SKM-1 treated with dmso at 0.1 percent for 144 hours (cell line): ENCODE results near the gene NPDC1.
A peak's percentile ranks its signal among the peaks of the same experiment; 100 is the strongest.
"Not testable (repeated sequence)": the region's sequence is repeated elsewhere in the genome, so short reads cannot be mapped to it uniquely, and the experiment has no call there.

Source experiments
- DNase-seq: peaks from one replicate; lab custom pipeline; 2025; ENCODE audit not compliant: unreplicated experiment; lab: John Stamatoyannopoulos, UW

NPDC1 gene

DNA sequence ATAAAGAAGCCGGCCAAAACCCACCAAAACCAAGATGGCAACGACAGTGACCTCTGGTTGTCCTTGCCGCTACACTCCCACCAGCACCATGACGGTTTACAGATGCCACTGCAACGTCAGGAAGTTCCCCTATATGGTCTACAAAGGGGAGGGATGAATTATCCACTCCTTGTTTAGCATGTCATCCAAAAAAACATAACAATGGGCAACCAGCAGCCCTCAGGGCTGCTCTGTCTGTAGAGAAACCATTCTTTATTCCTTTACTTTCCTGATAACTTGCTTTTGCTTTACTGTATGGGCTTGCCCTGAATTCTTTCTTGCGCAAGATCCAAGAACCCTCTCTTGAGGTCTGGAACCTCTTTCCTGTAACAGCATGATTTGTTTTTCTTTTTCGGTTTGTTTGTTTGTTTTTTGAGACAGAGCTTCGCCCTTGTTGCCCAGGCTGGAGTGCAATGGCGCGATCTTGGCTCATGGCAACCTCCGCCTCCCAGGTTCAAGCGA lies 29.3 kb upstream of the NPDC1 start:
- DNase-seq, result no peak

DNA sequence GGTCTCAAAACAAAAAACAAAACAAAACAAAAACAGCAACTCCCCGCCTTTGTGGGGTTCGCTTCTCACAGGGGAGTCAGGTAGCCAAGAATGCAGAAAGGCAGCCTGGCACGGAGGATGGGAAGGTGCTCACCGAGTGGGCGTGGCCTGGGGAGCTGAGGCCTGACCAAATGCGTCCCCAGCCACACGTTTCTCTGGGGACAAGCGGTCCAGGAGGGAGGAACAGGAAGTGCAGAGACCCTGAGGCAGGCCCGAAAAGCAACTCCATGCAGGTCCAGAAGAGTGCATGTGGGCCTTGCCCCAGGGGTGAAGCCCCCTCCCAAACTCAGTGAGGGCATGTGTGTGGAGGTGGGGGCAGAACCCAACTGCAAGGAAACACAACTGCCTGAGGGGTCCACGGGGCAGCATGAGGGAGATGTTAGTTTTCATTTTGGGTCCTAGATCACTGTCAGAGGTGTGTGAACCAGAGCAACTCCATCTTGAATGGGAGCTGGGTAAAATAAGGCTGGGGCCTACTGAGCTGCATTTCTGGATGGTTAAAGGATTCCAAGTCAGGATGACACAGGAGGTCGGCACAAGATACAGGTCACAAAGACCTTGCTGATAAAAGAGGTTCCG lies 28.8 kb upstream of the NPDC1 start:
- no peak for DNase-seq

DNA sequence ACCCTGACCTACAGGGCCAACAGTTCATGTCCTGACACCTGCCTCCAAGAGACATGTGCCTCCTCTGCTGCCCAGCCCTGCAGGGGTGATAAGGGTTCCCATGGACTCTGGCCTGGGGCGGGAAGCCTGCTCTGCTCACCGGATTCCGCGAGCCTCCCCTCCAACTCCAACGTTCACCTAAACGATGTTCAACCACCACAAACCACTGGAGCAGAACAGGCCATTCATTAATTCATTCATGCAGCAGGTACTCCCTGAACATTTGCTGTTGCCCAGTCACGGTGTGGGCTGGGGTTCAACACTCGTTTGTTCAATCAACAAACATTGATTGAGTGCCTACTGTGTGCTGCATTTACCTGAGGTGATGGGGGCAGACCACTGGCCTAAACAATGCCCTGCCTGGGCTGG lies 28.0 kb upstream of the NPDC1 start:
- no peak for DNase-seq

DNA sequence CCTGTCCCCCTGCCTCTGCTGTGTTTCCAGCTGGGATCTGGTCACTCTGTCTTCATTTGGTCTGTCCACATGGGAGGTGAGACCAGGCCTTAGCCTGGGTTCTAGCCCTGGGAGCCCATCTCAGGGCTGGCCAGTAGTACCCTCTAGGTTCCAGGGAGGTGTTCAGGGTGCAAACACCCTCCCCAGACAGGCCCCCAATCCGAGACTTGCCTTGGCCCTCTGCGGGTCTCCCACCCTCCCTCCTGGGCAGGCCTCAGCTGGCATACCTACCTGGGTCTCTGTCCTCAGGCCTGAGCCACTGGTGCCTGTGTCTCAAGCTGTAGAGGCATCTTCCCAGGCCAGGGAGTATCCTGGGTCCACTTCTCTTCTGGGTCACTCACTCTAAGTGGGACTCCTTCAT lies 25.3 kb upstream of the NPDC1 start:
- no peak for DNase-seq

DNA sequence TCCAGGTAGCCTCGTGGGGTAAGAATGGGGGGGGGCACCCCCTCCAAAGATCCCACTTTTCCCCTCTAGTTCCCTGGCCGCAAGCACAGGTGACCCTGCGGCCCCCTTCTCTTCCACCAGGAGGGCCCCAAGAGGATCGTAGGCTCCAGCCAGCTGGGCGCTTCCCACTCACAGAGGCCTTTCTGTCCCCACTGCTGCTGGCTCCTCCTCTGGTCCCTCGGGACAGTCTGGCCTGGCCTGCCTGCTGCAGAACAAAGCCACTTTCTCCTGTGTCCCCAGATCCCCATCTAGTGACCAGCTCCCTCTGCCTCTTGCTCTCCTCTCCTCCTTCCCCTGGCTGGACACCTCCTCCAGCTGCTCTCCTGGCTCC lies 24.9 kb upstream of the NPDC1 start:
- DNase-seq, result no peak

DNA sequence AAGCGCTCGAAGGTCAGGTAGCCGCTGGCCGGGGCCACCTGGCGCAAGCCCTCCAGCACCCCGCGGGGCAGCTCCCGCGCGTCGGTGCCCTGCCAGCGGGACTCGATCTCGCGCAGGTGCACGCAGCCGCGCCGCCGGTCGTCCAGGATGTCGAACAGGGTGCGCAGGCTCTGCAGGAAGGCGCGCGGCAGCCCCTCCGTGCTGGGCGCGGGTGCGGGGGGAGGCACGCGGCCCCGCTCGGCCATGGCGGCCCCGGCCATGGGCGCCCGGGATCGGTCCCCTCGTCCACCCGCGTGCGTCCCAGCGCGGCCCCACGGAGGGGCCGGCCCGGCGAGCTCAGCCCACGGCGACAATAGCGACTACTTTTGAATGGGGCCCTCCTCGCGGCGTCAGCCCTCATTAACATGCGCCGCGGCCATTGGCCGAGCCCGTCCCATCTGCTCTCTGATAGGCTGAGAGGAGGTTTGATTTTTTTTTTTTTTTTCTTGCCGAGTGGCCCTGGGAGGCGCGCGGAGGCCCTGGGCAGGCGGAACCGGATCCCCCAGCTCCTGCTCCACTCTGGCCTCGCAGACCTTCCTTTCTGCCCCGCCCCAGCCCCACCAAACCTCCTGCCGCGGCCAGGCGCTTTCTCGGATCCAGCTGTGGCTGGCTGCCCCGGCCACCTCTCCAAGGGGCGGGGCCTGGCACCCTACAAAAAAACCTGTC lies 24.4 kb upstream of the NPDC1 start, which contains the start of gene SAPCD2:
Gene SAPCD2, minus strand, starts transcription at position 357 of the 705 bp plus-strand sequence. Its CDS starts 97 bp downstream, at position 260.
- peak; percentile 89 for DNase-seq

DNA sequence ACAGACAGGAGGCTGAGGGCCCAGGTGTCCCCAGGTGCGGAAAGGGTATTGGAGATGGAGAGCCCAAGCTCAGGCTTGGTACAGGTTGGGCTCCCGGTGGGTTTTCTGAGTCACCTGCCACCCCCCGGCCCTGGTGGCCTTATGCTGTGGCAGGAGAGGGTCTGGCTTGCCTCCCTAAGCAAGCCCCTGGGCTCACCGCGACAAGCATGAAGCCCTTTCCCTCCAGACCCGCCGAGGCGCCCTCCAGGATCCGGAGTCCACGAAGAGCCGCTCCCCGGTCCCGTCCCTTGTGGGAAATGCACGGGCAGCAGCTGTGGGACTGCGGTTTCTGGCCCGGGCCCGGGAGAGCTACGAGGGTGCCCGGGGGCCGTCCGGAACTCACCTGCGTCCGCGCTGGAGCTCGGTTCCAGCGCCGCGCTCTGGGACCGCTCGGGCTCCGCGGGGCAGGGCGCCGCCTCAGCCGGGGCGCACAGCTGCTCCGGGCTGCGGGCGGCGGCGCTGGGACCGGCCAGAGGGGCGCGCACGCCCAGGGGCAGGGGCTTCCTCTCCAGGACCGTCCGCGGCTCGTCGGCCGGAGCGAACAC lies 23.6 kb upstream of the NPDC1 start:
- no peak for DNase-seq

DNA sequence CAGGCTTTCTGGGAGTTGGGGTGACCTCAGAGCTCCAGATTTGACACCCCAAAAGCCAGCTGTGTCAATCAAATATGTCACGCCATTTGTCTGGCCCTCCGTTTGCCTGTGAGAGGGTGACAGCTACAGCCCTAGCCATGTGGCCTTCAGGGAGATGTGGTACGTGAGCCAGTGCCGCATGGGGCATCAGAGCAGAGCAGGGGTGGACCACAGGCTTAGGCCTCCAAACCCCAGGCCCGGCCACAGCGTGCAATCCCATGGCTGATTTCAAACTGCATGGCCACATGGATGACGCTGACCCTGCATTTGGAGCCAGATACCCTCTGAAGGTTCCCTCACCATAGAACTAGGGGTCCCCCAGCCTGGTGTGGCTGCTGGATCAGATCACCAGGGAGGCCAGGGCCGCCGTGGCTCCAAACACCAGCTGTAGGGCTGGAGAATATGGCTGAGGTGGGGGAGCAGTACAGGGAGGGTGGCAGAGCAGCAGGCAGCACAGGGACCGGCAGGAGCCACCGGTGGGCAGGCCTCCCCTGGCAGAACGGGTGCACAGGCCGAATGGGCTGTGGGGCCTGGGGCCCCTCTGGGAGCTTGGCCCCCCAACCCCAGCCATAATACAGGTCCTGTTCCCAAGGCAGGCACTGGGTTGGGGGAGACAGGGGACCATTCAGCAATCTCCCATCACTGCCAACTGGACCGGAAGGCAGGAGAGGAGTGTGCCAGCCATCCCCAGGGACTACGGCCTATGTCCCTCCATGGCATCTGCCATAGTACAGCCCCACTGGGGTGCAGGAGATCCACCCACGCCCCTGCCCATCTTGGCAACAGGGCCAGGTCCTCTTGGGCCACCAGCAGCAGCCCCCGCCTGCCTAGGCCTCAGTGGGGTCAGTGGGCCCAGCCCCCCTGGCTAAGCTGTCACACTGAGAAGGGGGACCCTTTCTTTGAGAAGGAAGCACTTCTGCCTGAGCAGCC lies 22.8 kb upstream of the NPDC1 start:
- DNase-seq, result no peak

DNA sequence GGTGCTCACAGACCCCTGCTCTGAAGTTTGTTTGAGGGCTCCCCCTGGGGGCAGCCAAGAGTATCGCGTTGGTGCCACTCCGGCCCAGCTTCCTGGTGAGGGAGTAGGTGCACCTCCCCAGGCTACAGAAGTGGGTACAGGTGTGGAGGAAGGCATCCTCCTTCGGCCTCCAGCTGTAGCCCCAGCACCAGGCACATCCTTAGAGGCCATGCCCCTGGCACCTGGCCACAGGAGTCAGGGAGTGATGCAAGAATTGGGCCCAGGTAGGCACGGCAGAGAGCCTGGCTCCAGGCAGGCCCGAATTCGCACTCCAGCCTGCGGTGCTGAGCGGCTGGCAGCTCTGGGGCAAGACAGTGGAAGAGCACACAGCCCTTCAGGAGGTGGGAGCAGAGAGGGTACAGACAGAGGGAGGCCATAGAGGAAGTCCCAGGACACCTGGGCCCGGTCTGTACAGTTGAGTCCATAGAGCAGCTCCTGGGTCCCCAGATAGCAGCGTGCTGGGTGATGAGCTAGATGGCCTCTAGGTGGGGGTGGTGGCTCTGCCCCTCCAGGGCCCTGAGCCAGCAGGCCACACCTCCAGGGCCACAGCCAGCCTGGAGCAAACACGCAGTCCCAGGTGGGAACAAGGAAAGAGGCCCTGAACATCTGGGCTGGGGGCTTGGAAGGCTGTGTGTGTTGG lies 22.0 kb upstream of the NPDC1 start:
- peak; percentile 77 for DNase-seq

DNA sequence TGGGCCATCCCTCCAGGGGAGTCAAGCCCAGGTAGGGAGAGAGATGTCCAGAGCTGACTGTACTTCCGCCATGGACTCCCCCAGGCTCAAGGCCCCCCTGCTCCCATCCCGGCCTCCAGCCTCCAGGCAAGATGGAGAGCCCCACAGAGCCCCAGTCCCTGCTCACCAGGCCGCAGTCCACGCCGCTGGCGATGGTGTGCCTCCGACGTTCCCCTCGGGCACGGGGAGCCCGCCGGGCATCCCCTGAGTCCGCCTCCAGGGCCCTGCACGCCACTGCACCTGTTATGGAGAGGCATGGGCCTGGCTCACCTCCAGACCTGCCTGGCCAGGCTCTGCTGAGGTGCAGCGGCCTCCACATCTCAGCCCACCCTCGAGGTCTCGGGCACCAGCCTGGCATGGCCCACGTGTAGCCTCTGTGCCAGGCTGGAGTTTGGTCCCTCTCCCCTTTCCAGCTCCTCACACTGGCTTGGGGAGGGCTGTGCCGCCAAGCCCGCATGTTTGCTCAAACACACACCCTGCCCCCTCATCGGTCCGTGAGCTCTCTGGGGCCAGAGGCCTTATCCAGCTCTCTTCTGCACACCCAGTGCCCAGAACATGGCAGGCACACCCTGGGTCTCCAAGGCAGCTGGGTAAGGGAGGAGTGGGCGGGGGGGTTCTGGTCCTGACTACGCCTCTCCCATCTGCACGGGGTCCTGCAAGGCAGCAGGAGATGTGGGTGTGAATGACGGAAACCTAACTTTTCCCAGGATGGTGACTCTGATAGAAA lies 20.3 kb upstream of the NPDC1 start:
- no peak for DNase-seq

DNA sequence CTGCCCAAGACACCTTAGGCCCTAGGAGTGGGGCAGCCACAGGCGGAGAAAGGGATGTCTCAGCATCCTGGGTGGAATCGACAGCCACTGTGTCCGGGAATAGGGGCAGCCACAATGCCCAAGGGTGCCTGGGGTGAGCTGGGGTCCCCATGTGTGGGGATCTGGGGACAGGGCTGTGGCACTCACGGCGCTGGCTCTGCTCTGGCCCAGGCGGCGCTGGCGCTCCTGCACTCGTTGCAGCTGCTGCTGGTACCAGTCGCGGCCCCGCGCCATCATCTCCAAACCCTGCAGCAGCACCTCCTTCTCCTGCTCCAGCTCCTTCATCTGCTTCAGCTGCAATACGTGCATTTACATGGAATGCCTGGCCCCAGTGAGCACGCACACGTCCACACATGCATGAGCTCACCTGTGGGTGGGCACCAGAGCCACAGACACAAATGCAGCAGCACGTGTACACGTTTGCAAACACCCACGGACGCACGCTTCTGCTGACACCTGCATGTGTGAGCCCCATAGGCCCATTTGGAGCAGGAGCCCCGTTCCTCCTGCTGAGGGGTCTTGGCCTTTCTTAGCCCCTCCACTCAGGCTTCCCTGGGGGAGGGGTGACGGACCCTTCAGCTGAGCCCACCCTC lies 19.5 kb upstream of the NPDC1 start:
- no peak for DNase-seq

DNA sequence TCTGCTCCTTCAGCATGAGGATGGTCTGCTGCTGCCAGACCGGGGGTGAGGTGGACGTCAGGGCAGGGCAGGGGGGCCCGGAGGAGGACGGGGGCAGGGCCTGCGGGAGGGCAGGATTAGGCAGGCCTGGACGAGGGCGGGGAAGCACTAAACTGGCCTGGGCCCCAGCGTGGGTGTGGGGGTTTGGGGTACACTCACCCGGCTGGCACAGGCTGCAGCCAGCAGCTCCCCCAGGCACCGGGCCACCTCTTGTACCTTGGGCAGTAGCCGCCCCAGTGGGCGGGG lies 18.8 kb upstream of the NPDC1 start:
- DNase-seq, result no peak

DNA sequence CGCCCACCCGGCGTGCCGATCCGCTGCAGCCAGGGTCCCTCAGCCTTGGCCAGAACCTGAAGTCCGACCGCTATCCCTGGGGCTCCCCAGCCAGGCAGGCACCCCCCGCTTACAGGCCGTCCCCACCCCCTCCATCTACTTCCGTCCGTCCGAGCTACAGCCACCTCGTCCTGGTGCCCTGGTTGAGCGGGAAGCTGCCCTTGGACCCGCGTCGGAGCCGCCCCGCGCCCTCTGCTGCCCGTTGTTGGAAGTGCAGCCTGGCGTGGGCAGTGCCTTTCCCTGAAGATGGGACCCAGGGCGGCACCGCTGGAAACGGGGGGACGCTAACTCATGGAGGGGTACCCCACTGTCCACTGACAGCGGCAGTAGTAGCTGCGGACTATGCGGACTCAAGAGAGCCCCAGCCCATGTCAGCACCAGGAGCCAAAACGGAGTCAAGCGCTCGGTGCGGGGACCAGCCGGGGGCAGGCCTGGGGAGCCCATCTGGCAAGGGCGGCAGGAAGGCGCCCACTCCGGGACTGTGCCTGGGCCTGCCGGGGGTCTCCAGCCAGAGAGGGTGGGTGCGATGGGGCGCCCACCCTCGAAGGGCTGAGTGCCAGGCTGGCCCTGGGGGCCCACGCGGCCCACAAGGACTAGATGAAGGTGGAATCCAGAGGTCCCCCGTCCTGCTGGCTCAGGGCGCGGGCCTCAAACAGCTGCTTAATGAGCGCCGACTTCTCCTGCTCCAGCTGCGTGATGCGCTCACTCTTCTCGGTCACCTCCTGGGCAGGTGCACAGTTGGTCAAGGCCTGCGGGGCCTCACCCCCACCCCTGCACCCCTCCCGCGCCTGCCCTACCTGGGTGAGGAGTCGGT lies 18.3 kb upstream of the NPDC1 start:
- peak; percentile 44 for DNase-seq

DNA sequence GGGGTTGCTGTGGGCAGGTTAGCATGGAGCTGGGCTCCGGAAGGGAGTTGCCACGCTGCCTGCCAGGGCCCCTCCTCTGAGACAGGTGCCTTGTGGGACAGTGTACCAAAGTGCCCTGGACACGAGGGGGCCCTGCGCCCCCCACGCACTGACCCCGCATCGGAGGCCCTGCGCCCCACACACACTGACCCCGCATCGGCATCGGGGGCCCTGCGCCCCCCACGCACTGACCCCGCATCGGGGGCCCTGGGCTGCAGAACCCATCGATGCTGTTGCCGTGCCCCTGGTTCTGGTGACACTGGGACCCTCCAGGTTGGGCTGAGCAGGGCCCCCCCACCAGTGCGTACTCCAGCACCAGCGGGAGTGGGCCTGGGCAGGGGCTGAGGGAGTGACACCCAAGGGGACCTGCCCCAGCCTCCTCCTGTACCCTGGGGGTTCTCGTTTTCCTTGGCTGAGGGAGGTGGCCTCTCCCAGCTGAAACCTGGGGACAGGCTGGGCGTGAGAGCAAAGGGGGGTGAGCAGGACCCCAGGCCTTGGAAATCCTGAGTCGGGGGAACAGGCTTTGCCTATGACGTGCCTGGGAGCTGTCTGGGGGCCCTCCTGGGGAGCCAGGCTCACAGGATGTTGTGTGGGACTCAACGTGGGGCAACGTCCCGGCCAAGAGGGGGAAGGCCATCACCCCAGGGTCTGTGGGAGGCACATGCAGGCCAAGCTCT lies 17.5 kb upstream of the NPDC1 start:
- DNase-seq, result no peak

DNA sequence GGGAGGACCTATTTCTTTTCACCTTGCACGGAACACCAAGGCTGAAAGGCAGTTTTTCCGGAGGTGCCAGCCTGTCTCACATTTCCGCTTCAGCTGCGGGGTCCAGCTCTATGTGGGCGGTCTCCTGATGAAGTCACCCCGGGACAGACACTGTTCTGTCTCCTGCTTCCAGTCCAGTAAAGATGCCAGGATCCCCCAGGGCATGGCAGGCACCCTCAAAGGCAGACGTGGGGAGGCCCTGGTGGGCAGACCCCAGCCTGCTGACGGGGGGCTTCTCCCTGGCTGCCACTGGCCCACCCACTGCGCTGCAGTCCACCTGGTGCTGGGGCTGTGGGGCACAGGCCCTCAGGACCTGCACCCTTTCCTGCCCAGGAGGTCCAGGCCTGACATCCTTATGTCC lies 16.8 kb upstream of the NPDC1 start:
- not testable (repeated sequence) for DNase-seq

DNA sequence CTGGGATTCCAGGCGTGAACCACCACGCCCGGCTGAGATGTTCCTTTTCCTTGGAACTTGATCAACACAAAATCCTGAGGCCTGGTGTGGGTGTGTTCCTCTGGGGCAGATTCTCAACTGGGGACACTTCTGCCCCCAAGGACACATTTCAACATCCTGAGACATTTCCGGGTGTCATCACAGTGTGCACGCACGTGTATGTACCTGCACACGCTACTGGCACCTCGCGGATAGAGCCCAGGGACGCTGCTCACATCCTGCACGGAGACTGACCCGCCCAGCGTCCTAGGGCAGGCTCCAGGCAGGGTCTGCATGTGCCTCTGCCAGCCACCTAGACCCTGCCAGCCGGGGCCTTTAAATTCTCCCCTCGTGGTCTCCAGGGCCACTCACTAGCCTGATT lies 16.4 kb upstream of the NPDC1 start:
- no peak for DNase-seq

DNA sequence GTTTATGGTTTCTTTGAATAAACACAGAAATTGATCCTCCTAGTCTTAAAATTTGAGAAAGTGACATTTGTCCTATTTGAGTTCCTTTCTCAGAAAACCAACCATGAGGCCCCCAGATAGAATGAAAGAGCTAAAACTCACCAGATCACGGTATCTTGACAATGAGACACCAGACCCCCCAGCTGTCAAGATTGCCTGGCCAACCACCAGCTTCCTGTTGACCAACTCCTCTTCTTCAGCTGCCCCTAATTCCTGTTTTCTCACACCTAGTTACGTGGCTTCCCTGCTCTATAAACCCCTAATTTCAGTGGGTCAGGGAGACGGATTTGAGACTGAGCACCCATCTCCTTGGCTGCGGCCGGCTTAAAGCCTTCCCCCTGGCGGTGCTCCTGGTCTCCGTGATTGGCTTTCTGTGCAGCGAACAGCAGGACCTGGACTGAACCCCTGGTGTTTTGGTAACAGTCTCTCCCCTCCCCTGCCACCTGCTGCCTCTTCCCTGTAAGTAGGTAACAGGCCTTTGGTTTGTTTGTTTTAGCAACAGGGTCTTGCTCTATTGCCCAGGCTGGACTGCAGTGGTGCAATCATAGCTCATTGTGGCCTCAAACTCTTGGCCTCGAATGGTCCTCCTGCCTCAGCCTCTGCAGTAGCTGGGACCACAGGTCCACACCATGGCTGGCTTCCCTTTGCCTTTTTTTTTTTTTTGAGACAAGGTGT lies 12.7 kb upstream of the NPDC1 start:
- DNase-seq, result no peak
